ENCODE data around the gene SETDB1.

SETDB1 gene

DNA sequence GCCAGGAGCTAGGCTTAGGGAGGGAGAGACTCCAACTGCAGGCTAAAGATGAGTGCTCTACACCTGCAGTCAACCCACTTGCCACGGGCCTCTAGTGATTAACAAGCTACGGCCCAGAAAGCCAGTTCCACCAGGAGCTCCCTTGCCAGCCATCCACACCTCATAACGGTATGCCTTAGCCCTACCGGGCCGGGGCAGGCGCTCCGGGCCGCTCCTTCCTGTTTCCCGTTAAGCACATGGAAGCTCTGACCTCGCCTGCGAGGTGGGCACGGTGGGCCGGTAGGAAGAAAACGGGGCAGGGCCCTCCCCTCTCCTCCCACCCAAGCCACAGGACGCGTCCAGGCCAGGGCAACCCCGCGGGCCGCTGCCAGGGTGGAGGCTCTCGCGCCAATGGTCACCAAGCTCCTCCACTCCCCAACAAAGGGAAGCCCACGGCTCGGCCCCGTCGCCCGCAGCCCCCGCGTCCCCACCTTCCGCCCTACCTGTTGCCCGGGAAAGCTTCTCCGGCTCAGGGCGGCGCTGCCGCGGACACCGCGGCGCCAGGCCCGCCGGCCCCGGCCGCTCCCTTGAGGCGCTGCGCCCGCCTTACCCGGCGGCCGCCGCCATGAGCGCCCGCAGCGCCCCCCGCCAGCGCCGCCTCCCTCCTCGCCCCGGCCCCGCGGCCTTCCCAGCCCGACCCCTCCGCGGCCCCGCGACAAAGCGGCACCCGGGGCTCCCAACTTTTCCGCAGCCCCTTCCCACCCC, 47.8 kb downstream of the SETDB1 start:
- Histone ChIP-seq H3K4me3 (ENCODE audit: low read depth, low read length) (peak overlapping the region; percentile 82), H3K9me3 (ENCODE audit: control insufficient read depth, insufficient read depth, low read depth, low read length) (no peaks in the 10 kb centered on the region), H3K36me3 (ENCODE audit: control insufficient read depth in 2 of 2, insufficient read depth in 1 of 2, low read length in 2 of 2) (peaks cover 0 to 5% of the 10 kb centered on the region in 2 experiments; a peak in 2 of 3 replicates), H3K4me1 (ENCODE audit: control insufficient read depth, insufficient read depth, low read length) (peaks cover 26% of the 10 kb centered on the region), H3K27ac (ENCODE audit: extremely low read depth, low read depth, low read length) (peak overlapping the region; percentile 81)
- ChIA-PET CTCF (interaction anchor here (1.4 kb wide), 1 partner anchor 22 kb away, joined by 5 read pairs; no protein-coding TSS in a partner anchor), POLR2A (interaction anchor here (0.5 to 1.7 kb wide), 6 partner anchors 9 to 1089 kb away, joined by 3 to 9 read pairs (median 3); partner anchors contain the start of genes ARNT and MINDY1)
- TF ChIP-seq ZNF600 (tag by site-specific recombination; IDR thresholded peaks at IDR 0.05) (peak; percentile 72), HOXD13 (CRISPR knock-in tag; IDR thresholded peaks at IDR 0.05; ENCODE audit: borderline replicate concordance) (no peak), ZNF76 (tag by site-specific recombination; IDR thresholded peaks at IDR 0.05; ENCODE audit: borderline replicate concordance, low read depth) (peak; percentile 43; the same call in 1 of the 2 replicates), BCL11B (tag by site-specific recombination; IDR thresholded peaks at IDR 0.05; ENCODE audit: low read depth) (peak; percentile 43; the same call in 1 of the 2 replicates), ZXDB (tag by site-specific recombination; IDR thresholded peaks at IDR 0.05) (0 out of 2 replicates have a peak, but pooled peaks have one; percentile 47), ZNF549 (tag by site-specific recombination; IDR thresholded peaks at IDR 0.05) (no peak), ZFHX2 (tag by site-specific recombination; conservative IDR thresholded peaks at IDR 0.05) (peak; percentile 16; the same call in 1 of the 2 replicates), ZNF658 (tag by site-specific recombination; IDR thresholded peaks at IDR 0.05) (no peak), ZBTB8A (tag by site-specific recombination; IDR thresholded peaks at IDR 0.05) (peak; percentile 66), ZBTB7A (tag by site-specific recombination; IDR thresholded peaks at IDR 0.05; ENCODE audit: low read depth) (no peak), ZNF335 (tag by site-specific recombination; conservative IDR thresholded peaks at IDR 0.05) (peak; percentile 81), SP3 (tag by site-specific recombination; IDR thresholded peaks at IDR 0.05) (peak; percentile 57; the same call in 1 of the 2 replicates), SCRT2 (tag by site-specific recombination; IDR thresholded peaks at IDR 0.05) (peak; percentile 96), KLF8 (tag by site-specific recombination; IDR thresholded peaks at IDR 0.05) (peak; percentile 74; the same call in 1 of the 2 replicates), SP2 (tag by site-specific recombination; IDR thresholded peaks at IDR 0.05) (peak; percentile 57), ZNF48 (tag by site-specific recombination; IDR thresholded peaks at IDR 0.05) (no peak), EGR2 (tag by site-specific recombination; IDR thresholded peaks at IDR 0.05; ENCODE audit: low read depth) (peak; percentile 61), ZNF777 (tag by site-specific recombination; IDR thresholded peaks at IDR 0.05; ENCODE audit: borderline replicate concordance) (peak; percentile 60; the same call in 1 of the 2 replicates), KLF16 (tag by site-specific recombination; IDR thresholded peaks at IDR 0.05) (peak; percentile 48; the same call in 1 of the 2 replicates), ZNF501 (tag by site-specific recombination; IDR thresholded peaks at IDR 0.05) (0 out of 2 replicates have a peak, but pooled peaks have one; percentile 28)
- TF ChIP-seq, protein P1, sequence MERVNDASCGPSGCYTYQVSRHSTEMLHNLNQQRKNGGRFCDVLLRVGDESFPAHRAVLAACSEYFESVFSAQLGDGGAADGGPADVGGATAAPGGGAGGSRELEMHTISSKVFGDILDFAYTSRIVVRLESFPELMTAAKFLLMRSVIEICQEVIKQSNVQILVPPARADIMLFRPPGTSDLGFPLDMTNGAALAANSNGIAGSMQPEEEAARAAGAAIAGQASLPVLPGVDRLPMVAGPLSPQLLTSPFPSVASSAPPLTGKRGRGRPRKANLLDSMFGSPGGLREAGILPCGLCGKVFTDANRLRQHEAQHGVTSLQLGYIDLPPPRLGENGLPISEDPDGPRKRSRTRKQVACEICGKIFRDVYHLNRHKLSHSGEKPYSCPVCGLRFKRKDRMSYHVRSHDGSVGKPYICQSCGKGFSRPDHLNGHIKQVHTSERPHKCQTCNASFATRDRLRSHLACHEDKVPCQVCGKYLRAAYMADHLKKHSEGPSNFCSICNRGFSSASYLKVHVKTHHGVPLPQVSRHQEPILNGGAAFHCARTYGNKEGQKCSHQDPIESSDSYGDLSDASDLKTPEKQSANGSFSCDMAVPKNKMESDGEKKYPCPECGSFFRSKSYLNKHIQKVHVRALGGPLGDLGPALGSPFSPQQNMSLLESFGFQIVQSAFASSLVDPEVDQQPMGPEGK (tag by site-specific recombination; IDR thresholded peaks at IDR 0.05): peak; percentile 48; the same call in 1 of the 2 replicates
- TF ChIP-seq, protein P2, sequence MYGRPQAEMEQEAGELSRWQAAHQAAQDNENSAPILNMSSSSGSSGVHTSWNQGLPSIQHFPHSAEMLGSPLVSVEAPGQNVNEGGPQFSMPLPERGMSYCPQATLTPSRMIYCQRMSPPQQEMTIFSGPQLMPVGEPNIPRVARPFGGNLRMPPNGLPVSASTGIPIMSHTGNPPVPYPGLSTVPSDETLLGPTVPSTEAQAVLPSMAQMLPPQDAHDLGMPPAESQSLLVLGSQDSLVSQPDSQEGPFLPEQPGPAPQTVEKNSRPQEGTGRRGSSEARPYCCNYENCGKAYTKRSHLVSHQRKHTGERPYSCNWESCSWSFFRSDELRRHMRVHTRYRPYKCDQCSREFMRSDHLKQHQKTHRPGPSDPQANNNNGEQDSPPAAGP (tag by site-specific recombination; IDR thresholded peaks at IDR 0.05): peak; percentile 55
- TF ChIP-seq, protein P3, sequence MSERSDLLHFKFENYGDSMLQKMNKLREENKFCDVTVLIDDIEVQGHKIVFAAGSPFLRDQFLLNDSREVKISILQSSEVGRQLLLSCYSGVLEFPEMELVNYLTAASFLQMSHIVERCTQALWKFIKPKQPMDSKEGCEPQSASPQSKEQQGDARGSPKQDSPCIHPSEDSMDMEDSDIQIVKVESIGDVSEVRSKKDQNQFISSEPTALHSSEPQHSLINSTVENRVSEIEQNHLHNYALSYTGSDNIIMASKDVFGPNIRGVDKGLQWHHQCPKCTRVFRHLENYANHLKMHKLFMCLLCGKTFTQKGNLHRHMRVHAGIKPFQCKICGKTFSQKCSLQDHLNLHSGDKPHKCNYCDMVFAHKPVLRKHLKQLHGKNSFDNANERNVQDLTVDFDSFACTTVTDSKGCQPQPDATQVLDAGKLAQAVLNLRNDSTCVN (tag by site-specific recombination; optimal IDR thresholded peaks at IDR 0.05): peak; percentile 45

All from HEK293 (cell line).